WTC11 (cell line): Measurements from ENCODE around the gene HES1. TPM values are rescaled to one million over a fixed set of nuclear protein-coding genes. Genes with fewer than 3 reads are reported as not detected.

Source experiments
- ATAC-seq: fragments of 200-7000 bp; cut with Tn5 transposase; 2 replicates; pipeline ENCODE4 v1.10.0; 2021; ENCODE audit warnings: mild to moderate bottlenecking, moderate library complexity
- CTCF ChIA-PET: fragments of 300-600 bp; sonication (Branson Sonifier 250); formaldehyde crosslinking; loops from one replicate; lab custom pipeline; 2021; ENCODE audit warnings: antibody characterized with exemption; lab: Charles Lee
- POLR2A ChIA-PET: fragments of 350-600 bp; sonication (Branson Sonifier 250); formaldehyde crosslinking; loops from one replicate; lab custom pipeline; 2021; ENCODE audit warnings: antibody characterized with exemption; lab: Charles Lee
- DNase-seq: peaks from one replicate; pipeline ENCODE4 v3.0.0; 2021; ENCODE audit warnings: low spot score
- H3K27ac Mint-ChIP-seq: 2 replicates; pipeline ENCODE4 v1.8.0; 2021; ENCODE audit warnings: mixed read lengths
- H3K27me3 Mint-ChIP-seq: 2 replicates; pipeline ENCODE4 v1.8.0; 2021; ENCODE audit warnings: low read depth, mild to moderate bottlenecking, moderate library complexity, mixed read lengths
- H3K36me3 Mint-ChIP-seq: 2 replicates; pipeline ENCODE4 v1.8.0; 2021; ENCODE audit warnings: mixed read lengths
- H3K4me1 Mint-ChIP-seq: 2 replicates; pipeline ENCODE4 v1.8.0; 2022; ENCODE audit warnings: mixed read lengths
- H3K4me3 Mint-ChIP-seq: 2 replicates; pipeline ENCODE4 v1.8.0; 2021; ENCODE audit warnings: mild to moderate bottlenecking, moderate library complexity, mixed read lengths
- H3K9me3 Mint-ChIP-seq: 2 replicates; pipeline ENCODE4 v1.8.0; 2021; ENCODE audit warnings: mixed read lengths
- CREM ChIP-seq: sonication (generic); formaldehyde crosslinking; IDR thresholded peaks from 2 replicates; pipeline ENCODE4 v1.8.1; 2022; ENCODE audit warnings: mild to moderate bottlenecking, missing genetic modification reagents, moderate library complexity
- ESRRA ChIP-seq: sonication (generic); formaldehyde crosslinking; IDR thresholded peaks from 2 replicates; pipeline ENCODE4 v1.8.1; 2022; ENCODE audit warnings: mild to moderate bottlenecking, missing genetic modification reagents, borderline replicate concordance
- HMGA2 ChIP-seq: fragments of 250-450 bp; sonication (Bioruptor Pico); IDR thresholded peaks from 2 replicates; pipeline ENCODE4 v1.4.0; 2021; ENCODE audit warnings: mild to moderate bottlenecking, moderate library complexity
- IRF2 ChIP-seq: sonication (generic); formaldehyde crosslinking; IDR thresholded peaks from 2 replicates; pipeline ENCODE4 v1.8.0; 2022; ENCODE audit warnings: low read depth, missing genetic modification reagents, borderline replicate concordance
- KAT7 ChIP-seq: sonication (generic); formaldehyde crosslinking; IDR thresholded peaks from 2 replicates; pipeline ENCODE4 v1.8.1; 2023; ENCODE audit warnings: missing genetic modification reagents, mild to moderate bottlenecking, borderline replicate concordance
- NR2C2 ChIP-seq: sonication (generic); formaldehyde crosslinking; IDR thresholded peaks from 2 replicates; pipeline ENCODE4 v1.8.0; 2022; ENCODE audit warnings: mild to moderate bottlenecking, missing genetic modification reagents
- RELA ChIP-seq: sonication (generic); formaldehyde crosslinking; IDR thresholded peaks from 2 replicates; pipeline ENCODE4 v1.8.1; 2022; ENCODE audit warnings: missing genetic modification reagents, mild to moderate bottlenecking, borderline replicate concordance
- SMAD3 ChIP-seq: sonication (generic); formaldehyde crosslinking; IDR thresholded peaks from 2 replicates; pipeline ENCODE4 v1.8.0; 2022; ENCODE audit warnings: missing genetic modification reagents, mild to moderate bottlenecking, borderline replicate concordance
- STAT6 ChIP-seq: sonication (generic); formaldehyde crosslinking; conservative IDR thresholded peaks from 2 replicates; pipeline ENCODE4 v1.8.1; 2023; ENCODE audit warnings: mild to moderate bottlenecking, low read depth, missing genetic modification reagents, moderate library complexity
- USF1 ChIP-seq: sonication (generic); formaldehyde crosslinking; IDR thresholded peaks from 2 replicates; pipeline ENCODE4 v1.8.0; 2022; ENCODE audit warnings: mild to moderate bottlenecking, missing genetic modification reagents
- ZBTB43 ChIP-seq: sonication (generic); formaldehyde crosslinking; IDR thresholded peaks from 2 replicates; pipeline ENCODE4 v1.8.1; 2023; ENCODE audit warnings: mild to moderate bottlenecking, missing genetic modification reagents
- ZMAT4 ChIP-seq: fragments of 250-450 bp; sonication (Bioruptor Pico); IDR thresholded peaks from 2 replicates; pipeline ENCODE4 v1.9.0; 2021; ENCODE audit warnings: mild to moderate bottlenecking
- ZNF263 ChIP-seq: sonication (generic); formaldehyde crosslinking; IDR thresholded peaks from 2 replicates; pipeline ENCODE4 v1.8.1; 2022; ENCODE audit warnings: low read depth, mild to moderate bottlenecking, moderate library complexity, missing genetic modification reagents
- ZNF425 ChIP-seq: fragments of 250-450 bp; sonication (Bioruptor Pico); conservative IDR thresholded peaks from 2 replicates; pipeline ENCODE4 v1.9.0; 2021; ENCODE audit warnings: mild to moderate bottlenecking
- total RNA-seq: library from RNA; stranded (reverse); gene quantifications from 3 replicates; pipeline ENCODE4 v1.2.3, GENCODE V29; 2021
- TF ChIP-seq, protein P1 (sequence below): sonication (generic); formaldehyde crosslinking; IDR thresholded peaks from 2 replicates; pipeline ENCODE4 v1.8.1; 2023; ENCODE audit warnings: mild to moderate bottlenecking, missing genetic modification reagents, moderate library complexity
- TF ChIP-seq, protein P2 (sequence below): sonication (generic); formaldehyde crosslinking; IDR thresholded peaks from 2 replicates; pipeline ENCODE4 v1.8.1; 2023; ENCODE audit warnings: mild to moderate bottlenecking, missing genetic modification reagents
- TF ChIP-seq, protein P3 (sequence below): sonication (generic); formaldehyde crosslinking; IDR thresholded peaks from 2 replicates; pipeline ENCODE4 v1.8.1; 2023; ENCODE audit warnings: mild to moderate bottlenecking, missing genetic modification reagents, borderline replicate concordance

Gene HES1
- total RNA-seq, 1 experiment from 2014 or later, result 28.4 TPM

DNA sequence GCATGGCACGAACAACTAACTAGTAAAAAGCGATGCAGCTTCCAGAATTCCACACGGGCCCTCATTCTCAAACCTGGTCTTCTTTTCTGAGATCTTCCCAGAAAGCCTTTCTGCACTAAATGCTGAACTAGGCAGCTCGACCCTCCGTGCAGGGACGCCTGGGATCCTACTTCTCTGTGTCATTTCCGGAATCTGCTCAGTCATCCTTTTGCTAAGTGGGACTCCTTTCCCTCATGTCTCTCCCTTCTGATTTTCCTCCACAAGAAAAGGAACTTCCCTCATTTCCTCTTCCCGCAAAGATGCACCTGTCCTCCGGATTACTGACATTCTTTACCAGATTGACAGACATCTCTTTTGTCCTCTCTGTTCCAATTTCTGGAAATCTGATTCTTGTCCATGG, 9.2 kb upstream of the HES1 start (continued):
- TF ChIP-seq ZNF425 (no peak), ESRRA (CRISPR knock-in tag) (no peak), HMGA2 (CRISPR knock-in tag) (no peak), IRF2 (CRISPR knock-in tag) (no peak), CREM (CRISPR knock-in tag) (no peak), ZBTB43 (CRISPR knock-in tag) (no peak)

DNA sequence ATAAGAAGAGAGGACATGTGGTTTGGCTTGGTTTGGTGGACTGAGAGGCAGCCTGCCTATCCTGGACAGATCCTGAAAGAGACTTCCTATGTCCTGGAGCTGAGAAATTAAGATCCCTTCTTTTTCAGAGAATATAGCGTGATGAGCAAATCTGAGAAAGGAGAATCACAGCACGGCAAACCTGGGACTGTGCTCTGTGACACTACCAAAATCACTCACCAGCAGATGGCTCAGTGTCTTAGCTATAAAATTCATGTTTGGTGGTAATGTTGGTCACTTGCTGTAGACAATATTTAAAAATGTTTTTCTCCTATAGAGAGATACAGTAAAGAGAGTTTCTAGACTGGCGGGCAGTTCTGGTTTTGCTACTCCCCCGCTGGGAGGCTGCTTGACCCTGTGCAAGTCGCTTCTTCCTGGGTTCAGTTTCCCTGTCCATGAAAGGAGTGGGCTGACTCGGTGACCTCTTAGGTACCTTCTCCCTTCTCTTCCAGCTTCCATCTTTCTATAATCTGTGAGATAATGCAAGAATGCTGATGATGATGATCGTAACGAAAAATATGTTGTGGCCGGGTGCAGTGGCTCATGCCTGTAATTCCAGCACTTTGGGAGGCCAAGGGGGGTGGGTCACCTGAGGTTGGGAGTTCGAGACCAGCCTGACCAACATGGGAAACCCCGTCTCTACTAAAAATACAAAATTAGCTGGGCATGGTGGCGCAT, 7.6 kb upstream of the HES1 start:
- Mint-ChIP-seq H3K4me3 (no peak overlapping the region), H3K27me3 (peaks cover 15% of the 10 kb centered on the region), H3K4me1 (peaks cover 42% of the 10 kb centered on the region), H3K27ac (no peak overlapping the region), H3K9me3 (no peaks in the 10 kb centered on the region), H3K36me3 (no peaks in the 10 kb centered on the region)
- ChIA-PET CTCF (interaction anchor here (1.1 to 1.3 kb wide), 2 partner anchors 8 to 187 kb away, joined by 3 read pairs; no protein-coding TSS in a partner anchor), POLR2A (no interaction called here)
- no peak for DNase-seq
- ATAC-seq, result no peak
- TF ChIP-seq, protein P1, sequence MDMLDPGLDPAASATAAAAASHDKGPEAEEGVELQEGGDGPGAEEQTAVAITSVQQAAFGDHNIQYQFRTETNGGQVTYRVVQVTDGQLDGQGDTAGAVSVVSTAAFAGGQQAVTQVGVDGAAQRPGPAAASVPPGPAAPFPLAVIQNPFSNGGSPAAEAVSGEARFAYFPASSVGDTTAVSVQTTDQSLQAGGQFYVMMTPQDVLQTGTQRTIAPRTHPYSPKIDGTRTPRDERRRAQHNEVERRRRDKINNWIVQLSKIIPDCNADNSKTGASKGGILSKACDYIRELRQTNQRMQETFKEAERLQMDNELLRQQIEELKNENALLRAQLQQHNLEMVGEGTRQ (CRISPR knock-in tag), result no peak
- TF ChIP-seq SMAD3 (CRISPR knock-in tag) (no peak), KAT7 (no peak), RELA (CRISPR knock-in tag) (no peak), ZNF263 (no peak), NR2C2 (CRISPR knock-in tag) (no peak), ZMAT4 (CRISPR knock-in tag) (no peak), STAT6 (CRISPR knock-in tag) (no peak), USF1 (CRISPR knock-in tag) (no peak), ZNF425 (no peak)
- TF ChIP-seq, protein P2, sequence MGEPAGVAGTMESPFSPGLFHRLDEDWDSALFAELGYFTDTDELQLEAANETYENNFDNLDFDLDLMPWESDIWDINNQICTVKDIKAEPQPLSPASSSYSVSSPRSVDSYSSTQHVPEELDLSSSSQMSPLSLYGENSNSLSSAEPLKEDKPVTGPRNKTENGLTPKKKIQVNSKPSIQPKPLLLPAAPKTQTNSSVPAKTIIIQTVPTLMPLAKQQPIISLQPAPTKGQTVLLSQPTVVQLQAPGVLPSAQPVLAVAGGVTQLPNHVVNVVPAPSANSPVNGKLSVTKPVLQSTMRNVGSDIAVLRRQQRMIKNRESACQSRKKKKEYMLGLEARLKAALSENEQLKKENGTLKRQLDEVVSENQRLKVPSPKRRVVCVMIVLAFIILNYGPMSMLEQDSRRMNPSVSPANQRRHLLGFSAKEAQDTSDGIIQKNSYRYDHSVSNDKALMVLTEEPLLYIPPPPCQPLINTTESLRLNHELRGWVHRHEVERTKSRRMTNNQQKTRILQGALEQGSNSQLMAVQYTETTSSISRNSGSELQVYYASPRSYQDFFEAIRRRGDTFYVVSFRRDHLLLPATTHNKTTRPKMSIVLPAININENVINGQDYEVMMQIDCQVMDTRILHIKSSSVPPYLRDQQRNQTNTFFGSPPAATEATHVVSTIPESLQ, result no peak
- TF ChIP-seq, protein P3, sequence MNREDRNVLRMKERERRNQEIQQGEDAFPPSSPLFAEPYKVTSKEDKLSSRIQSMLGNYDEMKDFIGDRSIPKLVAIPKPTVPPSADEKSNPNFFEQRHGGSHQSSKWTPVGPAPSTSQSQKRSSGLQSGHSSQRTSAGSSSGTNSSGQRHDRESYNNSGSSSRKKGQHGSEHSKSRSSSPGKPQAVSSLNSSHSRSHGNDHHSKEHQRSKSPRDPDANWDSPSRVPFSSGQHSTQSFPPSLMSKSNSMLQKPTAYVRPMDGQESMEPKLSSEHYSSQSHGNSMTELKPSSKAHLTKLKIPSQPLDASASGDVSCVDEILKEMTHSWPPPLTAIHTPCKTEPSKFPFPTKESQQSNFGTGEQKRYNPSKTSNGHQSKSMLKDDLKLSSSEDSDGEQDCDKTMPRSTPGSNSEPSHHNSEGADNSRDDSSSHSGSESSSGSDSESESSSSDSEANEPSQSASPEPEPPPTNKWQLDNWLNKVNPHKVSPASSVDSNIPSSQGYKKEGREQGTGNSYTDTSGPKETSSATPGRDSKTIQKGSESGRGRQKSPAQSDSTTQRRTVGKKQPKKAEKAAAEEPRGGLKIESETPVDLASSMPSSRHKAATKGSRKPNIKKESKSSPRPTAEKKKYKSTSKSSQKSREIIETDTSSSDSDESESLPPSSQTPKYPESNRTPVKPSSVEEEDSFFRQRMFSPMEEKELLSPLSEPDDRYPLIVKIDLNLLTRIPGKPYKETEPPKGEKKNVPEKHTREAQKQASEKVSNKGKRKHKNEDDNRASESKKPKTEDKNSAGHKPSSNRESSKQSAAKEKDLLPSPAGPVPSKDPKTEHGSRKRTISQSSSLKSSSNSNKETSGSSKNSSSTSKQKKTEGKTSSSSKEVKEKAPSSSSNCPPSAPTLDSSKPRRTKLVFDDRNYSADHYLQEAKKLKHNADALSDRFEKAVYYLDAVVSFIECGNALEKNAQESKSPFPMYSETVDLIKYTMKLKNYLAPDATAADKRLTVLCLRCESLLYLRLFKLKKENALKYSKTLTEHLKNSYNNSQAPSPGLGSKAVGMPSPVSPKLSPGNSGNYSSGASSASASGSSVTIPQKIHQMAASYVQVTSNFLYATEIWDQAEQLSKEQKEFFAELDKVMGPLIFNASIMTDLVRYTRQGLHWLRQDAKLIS (CRISPR knock-in tag), result no peak
